ENCODE measurements around the gene C2orf42. TPM values are rescaled to one million over a fixed set of nuclear protein-coding genes. Genes with fewer than 3 reads are reported as not detected.

Gene C2orf42
- total RNA-seq: 7.4 and 13.7 TPM in 2 replicates

GRCh38 chr2:70190418-70191243, at the start of gene C2orf42:
C2orf42 (minus strand) TSS chr2:70191019; CDS start chr2:70181985, 9,034 bp downstream.

Other genes with a start within 250 kb of the C2orf42 start
- gene ASPRV1, start 229.4 kb downstream of the C2orf42 start, total RNA-seq: 0.19 and 0.62 TPM in 2 replicates
- gene PCBP1, start 103.5 kb downstream of the C2orf42 start, total RNA-seq: 67.7 and 82.7 TPM in 2 replicates
- 23.8 and 25.2 TPM in 2 replicates for gene TIA1, start 57.6 kb upstream of the C2orf42 start, total RNA-seq
- 27.9 and 34.8 TPM in 2 replicates for gene PCYOX1, start 67.1 kb upstream of the C2orf42 start, total RNA-seq
- gene SNRPG, start 102.7 kb upstream of the C2orf42 start, total RNA-seq: 194 and 292 TPM in 2 replicates
- gene FAM136A, start 111.0 kb upstream of the C2orf42 start, total RNA-seq: 23.6 and 40.4 TPM in 2 replicates